Measurements from ENCODE around the gene CPM.

DNA sequence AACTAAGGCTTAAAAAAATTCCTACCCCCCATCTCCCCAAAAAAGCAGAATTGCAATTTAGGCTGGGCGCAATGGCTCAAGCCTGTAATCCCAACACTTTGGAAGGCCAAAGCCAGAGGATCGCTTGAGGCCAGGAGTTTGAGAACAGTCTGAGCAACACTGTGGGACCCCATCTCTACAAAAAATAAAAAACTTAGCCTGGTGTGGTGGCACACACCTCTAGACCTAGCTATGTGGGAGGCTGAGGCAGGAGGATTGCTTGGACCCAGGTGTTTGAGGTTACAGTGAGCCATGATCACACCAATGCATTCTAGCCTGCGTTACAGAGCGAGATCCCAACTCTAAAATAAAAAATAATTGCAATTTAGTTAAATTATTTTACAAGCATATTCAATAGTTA, 54.1 kb downstream of the CPM start:
- TF ChIP-seq, protein P1, sequence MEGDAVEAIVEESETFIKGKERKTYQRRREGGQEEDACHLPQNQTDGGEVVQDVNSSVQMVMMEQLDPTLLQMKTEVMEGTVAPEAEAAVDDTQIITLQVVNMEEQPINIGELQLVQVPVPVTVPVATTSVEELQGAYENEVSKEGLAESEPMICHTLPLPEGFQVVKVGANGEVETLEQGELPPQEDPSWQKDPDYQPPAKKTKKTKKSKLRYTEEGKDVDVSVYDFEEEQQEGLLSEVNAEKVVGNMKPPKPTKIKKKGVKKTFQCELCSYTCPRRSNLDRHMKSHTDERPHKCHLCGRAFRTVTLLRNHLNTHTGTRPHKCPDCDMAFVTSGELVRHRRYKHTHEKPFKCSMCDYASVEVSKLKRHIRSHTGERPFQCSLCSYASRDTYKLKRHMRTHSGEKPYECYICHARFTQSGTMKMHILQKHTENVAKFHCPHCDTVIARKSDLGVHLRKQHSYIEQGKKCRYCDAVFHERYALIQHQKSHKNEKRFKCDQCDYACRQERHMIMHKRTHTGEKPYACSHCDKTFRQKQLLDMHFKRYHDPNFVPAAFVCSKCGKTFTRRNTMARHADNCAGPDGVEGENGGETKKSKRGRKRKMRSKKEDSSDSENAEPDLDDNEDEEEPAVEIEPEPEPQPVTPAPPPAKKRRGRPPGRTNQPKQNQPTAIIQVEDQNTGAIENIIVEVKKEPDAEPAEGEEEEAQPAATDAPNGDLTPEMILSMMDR (IDR thresholded peaks at IDR 0.05; ENCODE audit: insufficient read depth, low read length, poor library complexity, severe bottlenecking), result no peak
- TF ChIP-seq EZH2phosphoT487 (conservative IDR thresholded peaks at IDR 0.05; ENCODE audit: low read length), result no peak

Data from SU-DHL-6 (cell line).